Sigmoid colon (tissue), 4 donors: ENCODE measurements around the gene GPAT2.

Source experiments
- CTCF ChIP-seq, 4 experiments: fragments of 450-650 bp in 3 of 4; fragments of 200-600 bp in 1 of 4; IDR thresholded peaks; one replicate each; pipeline ENCODE4 v1.5.1; 2016 to 2019; ENCODE audit warnings: antibody characterized with exemption in 4 of 4, mild to moderate bottlenecking in 3 of 4, moderate library complexity in 2 of 4
- EP300 ChIP-seq, 4 donors: sonication (generic); formaldehyde crosslinking; IDR thresholded peaks; one replicate each; pipeline ENCODE4 v1.6.1; 2017; ENCODE audit warnings: antibody characterized with exemption in 4 of 4

DNA sequence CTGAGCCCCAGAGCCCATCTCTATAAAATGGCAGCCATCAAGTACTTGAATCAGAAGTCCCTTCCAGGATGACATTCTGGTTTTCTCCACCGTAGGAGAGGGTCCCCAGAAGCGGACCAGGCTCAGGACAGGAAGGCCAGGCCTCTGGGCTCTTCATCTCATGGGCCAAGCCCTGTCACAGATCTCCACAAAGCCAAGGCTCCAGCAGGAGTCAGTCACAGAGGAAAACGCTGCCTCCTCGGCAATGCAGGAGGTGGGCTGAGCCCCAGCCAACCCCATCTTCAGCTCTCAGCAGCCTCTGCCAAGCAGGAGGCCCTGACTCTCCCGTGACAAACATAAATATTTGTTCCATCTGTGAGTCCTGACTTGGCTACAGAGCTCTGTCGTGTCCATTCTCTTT lies 39.4 kb upstream of the GPAT2 start:
- no peak for TF ChIP-seq EP300 (IDR thresholded peaks at IDR 0.05)
- TF ChIP-seq CTCF (IDR thresholded peaks at IDR 0.05): no peak
